Stimulated activated CD4-positive, alpha-beta T cell treated with anti-CD3 and anti-CD28 coated beads, TNF-alpha, amount 100 ng/mL, for 24 hours (primary cell): ENCODE results near the gene DGKI.

ENCODE experiments used
- DNase-seq, 3 experiments: peaks; one replicate each; pipeline ENCODE4 v3.0.0-alpha.2; 2020; ENCODE audit warnings: low read depth in 3 of 3

Gene DGKI

GRCh38 chr7:137413901-137414300 is 432.9 kb downstream of the DGKI start:
- no peak for DNase-seq

GRCh38 chr7:137411446-137411845 is 435.3 kb downstream of the DGKI start:
- DNase-seq, result no peak

DNA sequence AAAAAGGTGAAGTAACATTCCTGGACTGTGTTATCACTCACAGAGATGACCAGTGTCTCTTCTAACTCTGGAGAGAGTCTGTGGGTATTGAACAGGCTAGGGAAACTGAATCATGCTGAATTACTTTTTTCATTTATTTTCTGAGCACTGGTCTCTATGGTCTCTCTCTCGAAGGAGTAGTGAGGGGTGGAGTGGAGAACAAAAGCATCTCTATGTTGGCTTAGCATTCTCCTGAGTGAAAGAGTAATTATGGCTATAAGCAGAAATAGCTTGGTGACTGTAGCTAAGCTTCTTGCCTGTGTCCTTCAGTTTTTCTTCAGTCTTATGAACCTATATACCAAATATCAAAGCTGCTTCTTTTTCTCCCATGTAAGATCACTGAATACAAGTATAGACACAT is 438.6 kb downstream of the DGKI start:
- no peak for DNase-seq

- no peak for DNase-seq
Measured at GRCh38 chr7:137407078-137407477, 439.7 kb downstream of the DGKI start.

DNA sequence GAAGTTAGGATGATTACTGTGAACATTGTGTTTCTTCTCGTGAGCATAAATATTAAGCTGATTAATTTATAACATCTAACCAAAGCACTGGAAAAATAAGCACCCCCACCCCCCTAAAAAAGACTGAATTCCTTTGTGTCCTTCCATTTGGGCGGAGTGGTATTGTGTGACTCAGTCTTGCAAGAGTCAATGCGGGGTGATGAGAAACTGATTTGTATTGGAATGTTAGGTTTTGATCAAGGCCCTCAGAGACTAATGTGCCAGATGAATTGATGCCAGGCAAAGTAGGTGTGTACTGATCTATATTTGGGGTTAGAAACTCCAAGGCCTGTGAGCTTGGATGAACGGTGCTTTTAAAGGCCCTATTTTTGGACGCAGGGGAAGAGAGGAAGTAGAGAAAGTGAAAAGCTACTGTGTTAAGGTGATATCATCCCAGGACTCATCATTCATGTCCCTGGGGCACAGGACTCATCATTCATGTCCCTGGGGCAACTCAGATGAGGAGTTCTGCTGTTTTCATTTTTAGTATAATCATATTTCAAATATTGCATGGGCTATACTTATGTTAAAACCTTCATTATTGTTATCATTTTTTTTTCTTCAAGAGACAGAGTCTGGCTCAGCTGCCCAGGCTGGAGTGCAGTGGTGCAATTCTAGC is 442.0 kb downstream of the DGKI start:
- no peak for DNase-seq

DNA sequence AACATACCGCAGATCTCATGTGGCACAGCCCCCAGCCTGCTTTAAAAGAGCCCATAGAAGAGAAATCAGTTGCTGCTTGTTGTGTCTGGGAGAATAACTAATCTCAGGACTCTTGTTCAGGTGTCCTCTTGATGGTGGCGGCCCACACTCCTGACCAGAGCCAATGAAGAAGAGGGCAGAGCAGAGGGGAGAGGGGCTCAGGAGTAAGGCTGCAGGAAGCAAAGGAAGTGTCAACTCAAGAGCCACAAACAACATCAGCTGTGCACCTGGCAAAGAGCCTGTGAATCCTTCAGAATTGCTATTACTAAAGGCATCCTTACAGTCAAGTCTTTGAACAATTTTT is 443.4 kb downstream of the DGKI start:
- no peak for DNase-seq

DNA sequence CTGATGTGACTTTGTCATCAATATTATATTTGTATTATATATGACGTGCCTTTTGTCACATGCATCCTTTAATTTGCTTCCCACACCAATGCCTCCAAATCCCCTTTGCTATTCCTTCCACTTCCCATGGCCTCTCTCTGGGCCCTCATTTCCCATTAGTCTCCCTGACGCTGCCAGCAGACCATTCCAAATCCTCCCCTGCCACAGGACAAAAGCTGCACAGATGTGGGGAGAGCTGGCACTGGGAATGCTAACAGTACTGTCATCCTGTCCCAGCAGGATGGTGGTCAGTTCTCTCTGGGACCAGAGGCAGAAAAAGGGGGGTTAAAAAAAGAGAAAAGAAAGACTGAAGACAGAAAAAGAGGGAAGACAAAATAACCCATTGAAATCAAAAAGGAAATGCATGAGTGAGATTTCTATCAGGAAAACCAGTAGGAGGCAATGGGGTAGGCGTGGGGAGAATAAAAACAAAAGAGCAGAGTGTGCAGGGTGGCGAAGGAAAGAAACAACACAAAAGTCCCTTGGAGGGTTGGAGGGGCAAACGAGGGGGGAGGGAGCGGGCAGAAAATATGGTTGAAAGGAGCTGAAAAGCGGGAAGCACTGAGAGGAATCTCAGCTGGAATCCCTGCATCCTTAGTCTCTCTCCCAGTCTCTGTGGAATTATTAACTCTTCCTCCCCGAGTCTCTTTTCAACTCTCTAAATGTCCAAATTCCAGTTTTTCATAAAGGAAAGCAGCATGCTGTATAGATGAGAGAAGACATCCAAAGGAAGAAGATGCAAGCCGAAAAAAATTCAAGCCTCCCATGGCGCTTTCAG is 444.0 kb downstream of the DGKI start:
- no peak for DNase-seq

DNA sequence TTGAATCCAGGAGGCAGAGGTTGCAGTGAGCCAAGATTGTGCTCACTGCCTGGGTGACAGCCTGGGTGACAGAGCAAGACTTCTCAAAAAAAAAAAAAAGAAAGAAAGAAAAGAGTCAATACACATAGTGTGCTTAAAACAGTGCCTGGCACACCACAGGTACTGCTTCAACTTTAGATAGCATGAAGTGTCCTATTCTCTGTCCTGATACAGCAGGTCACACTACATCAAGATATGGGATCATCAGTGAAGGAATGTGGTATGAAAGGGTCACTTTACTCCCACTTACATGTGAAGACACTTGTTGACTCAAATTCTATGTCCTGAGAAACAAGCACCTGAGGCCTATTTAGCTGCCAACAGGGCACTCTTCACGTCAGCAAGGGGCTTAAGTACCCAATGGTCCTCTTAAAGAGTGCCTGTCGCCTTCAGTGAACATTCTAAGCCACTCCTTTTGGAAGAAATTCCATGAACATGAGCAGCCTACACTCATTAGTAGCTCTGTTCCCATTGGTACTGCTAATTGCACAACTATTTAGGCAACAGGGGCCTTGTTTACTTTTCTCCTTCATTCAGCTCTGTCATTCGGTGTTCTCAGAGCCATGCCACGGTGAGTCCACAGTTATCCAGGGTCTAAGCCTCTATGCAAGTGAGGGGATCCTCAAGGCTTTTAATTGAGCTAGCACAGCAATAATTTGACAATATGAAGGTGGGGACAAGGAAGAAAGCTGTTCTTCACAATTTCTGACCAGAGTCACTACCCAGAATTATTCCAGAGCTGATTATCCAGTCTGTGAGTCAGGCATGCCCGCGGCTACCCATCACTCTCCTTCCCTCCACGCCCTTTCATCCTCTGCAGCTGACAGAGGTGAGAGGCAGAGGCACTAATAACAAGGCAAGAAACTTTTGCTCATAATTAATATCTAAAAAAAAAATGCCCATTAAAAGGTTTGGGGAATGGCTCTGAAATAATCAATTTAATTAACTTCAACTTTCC is 446.6 kb downstream of the DGKI start:
- no peak for DNase-seq

GRCh38 chr7:137396051-137396450 is 450.7 kb downstream of the DGKI start:
- DNase-seq, result no peak

DNA sequence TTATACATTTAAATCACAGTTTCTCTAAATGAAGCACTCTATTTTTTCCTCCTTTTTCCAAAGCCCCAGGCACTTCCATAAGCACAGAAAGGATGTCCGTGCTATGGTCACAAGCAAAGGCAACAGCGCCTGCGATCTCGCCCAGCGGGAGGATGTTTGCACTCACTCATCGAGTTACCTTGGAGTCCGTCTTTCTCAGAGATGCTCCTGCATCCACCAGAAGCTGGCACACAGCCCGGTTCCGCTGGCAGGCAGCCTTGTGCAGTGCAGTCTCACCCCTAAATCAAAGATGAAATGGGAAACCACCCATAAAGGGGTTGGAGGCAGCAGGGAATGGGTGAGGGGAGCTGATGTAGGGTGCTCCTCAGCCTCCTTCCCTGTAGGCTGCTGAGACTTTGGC is 451.4 kb downstream of the DGKI start:
- DNase-seq, result no peak

DNA sequence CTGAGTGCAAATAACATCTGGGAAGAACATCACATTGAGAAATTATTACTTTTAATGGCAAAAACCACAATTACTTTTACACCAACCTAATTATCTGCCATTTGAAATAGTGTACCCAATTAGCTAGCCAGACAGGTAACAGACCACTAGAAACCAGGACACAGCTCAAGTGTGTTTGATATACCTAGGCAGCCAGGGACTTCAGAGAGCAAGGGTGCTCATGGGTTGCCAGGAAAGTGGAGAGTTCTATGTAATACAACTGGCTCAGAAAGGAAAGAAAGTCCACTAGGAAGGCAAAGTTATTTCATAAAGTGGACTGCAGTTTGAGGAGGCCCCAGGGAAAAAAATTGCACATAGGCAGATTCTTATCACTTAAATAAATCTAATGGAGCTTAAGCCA is 453.2 kb downstream of the DGKI start:
- DNase-seq, result no peak

DNA sequence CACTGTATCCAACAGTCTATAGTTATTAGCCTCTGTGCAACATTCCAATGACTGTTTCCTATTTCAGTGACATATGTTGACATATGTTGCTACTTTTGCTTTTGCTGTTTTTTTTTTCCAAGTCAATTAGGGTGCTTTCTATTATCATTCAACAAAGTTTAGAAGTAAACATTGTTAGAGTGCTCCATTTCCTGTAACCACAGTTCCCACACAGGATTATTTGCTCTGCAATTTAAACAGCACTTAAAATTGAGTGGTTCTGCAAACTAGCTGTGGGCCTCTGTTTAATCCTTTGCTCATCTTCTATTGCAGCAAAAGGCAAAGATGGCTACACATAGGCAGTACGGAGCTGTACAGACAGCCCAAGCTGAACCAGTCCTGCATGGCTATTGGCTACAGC is 456.7 kb downstream of the DGKI start:
- DNase-seq, result no peak

DNA sequence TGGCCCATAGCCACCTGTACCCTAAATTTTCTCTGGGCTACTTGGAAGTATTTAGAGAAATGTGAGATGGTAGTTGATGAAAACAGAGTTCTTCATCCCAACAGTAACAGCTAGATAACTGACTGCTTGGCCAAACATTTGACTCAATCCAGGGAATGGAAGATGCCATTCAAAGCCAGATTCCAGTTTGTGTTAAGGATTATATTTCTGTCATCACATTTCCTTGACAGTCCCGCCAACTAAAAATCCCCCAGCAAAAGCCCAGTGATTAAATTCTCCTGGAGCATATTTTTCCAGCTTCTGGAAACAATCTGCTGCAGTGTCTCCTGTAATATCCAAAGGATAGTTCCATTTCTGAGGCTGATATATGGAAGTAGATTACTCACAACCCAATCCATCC is 457.9 kb downstream of the DGKI start:
- no peak for DNase-seq

GRCh38 chr7:137386966-137387365 is 459.8 kb downstream of the DGKI start:
- no peak for DNase-seq

DNA sequence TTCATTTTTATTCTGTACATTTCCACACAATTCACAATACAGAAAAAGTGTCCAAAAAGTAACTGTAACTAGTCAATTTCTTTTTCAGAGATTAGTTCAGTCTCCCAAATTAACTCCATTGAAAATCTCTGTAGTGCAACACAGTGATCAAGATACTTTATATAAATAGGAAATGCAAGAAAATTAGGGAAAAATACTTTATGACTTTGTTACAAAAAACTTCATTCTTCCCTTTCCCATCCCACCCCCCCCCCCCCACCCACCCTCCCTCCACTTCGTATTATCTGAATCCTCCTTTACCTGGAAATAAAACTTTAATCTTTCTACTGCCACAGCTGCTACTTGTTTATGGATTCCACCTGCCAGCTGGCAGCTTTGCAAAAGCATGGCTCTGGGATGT is 465.7 kb downstream of the DGKI start:
- no peak for DNase-seq

GRCh38 chr7:137373507-137373906 is 473.3 kb downstream of the DGKI start:
- no peak for DNase-seq

DNA sequence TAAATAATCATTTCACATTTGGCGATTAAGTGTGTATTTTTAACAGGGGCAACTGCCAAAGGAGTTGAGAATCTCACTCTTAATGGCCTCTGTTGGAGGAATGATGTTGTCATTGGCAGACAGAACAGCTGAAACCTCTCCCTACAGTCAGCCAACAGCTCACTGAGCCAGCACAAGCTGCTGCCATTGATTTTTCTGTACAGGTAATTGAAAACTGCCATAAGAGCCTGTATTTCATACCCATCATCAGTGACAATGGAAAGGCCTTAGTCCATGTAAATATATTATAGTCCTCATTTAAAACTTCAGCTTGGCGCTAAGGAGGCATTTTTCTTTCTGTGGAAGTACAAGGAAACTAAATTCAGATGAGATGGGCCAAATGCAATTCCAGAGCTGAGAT is 475.2 kb downstream of the DGKI start:
- DNase-seq, result no peak

DNA sequence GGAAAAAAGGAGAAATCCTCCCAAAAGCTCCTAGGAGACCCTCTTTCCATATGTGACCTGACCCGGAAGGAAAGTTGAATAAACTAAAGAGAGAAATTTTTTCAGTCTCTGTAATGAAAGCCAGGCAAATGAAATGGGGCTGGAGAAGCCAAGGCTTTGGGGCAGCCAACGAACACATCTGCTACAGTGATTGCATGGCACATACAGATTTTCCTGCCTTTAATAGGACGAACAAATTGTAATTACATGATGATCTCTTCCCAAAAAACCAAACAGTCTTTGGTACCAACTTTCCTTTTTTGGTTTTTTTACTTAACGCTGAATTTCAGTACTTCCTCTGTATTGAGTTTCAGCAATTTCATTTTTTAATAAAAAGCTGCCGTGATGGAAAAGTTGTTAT is 479.8 kb downstream of the DGKI start:
- DNase-seq, result no peak

- DNase-seq, result no peak
Measured at GRCh38 chr7:137363683-137364082, 483.1 kb downstream of the DGKI start.

- no peak for DNase-seq
Measured at GRCh38 chr7:137360087-137360679, 486.6 kb downstream of the DGKI start.

DNA sequence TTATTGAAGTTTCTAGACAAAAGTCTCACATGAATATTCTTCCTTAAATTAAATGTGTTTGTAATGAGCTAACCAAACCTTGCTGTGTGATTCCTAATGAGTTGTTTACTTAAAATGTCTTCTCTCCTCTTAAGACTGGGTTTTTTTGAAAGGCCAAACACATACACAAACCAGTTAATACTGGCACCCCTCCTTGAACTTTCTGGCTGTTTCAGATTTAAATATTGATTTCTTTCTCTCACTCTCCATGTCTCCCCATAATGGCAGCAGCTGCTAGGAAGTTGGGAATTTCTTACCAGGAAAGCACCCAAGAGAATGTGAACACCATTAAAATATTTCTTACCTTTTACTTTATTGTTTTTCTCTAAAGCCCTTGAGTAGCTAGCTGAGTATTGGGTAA is 491.8 kb downstream of the DGKI start:
- no peak for DNase-seq

GRCh38 chr7:137354396-137354795 is 492.4 kb downstream of the DGKI start:
- DNase-seq, result no peak
